ENCODE measurements around the gene SRR. TPM values are rescaled to one million over a fixed set of nuclear protein-coding genes. Genes with fewer than 3 reads are reported as not detected.

SRR gene
- total and polyA plus RNA-seq, 5 donors from 2014 or later = 2.9 to 9.2 (median 7.8) TPM

GRCh38 chr17:2336852-2337543 lies 33.2 kb downstream of the SRR start, which contains the start of gene SGSM2:
TSS of gene SGSM2 (plus strand) at chr17:2337501. CDS start at chr17:2337689, 188 bp downstream.
- Histone ChIP-seq H3K36me3 (ENCODE audit: control insufficient read depth, insufficient read depth, low read length) (peaks cover 36% of the 10 kb centered on the region), H3K27ac (ENCODE audit: insufficient read depth, low read length, poor library complexity, severe bottlenecking) (peak within 1 kb of the TSS; percentile 79)
- no peaks in the 10 kb centered on the region for H3K9me3 Mint-ChIP-seq

DNA sequence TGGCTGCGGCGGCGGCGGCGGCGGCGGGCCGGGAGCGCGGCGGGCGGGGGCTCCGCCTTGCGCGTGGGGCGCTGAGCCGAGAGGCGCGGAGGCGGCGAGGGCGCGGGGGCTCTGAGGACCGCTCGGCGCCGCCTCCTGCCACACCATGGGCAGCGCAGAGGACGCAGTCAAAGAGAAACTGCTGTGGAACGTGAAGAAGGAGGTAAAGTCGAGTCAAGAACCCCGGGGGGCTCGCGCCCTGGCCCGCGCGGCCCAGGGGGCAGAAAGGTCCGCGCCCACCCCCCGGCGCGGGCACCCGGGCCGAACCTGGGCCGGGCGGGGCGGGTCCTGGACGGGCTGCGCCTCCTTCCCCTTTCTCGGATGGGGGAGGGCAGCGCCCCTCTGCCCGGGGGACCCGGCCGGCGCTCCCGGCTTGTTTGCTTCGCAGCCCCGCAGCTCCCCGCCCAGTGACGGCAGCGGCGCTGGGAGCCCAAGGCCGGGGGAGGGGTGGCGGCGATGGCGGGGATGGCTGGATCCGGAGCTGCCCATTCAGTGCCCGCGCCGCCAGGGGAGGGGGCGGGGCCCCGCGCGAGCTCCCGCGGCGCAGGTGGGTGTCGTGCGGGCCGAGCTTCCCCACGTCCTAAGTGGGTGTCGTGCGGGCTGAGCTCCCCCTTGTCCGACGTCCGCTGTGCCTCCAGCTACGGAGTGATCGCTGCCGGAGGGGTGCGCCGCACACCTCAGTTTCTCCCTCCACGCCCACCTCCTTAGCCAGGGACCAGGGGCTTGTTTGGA lies 34.0 kb downstream of the SRR start:
- no peaks in the 10 kb centered on the region for H3K9me3 ChIP-seq (ENCODE audit: control insufficient read depth in 2 of 2, low read length in 2 of 2)
- H3K27ac ChIP-seq (ENCODE audit: insufficient read depth, low read length, poor library complexity, severe bottlenecking) = peak overlapping the region; percentile 79
- peak; percentile 9 to 18 for ATAC-seq (ENCODE audit: low read depth in 2 of 2)
- peak overlapping the region; percentile 84 to 99 (median 92) for H3K4me3 Mint-ChIP-seq
- peak; percentile 45 to 63 (median 51) for DNase-seq
- H3K9me3 Mint-ChIP-seq = no peaks in the 10 kb centered on the region
- H3K27me3 ChIP-seq (ENCODE audit: control insufficient read depth, insufficient read depth, low read length) = no peaks in the 10 kb centered on the region
- H3K4me1 Mint-ChIP-seq = peaks cover 11 to 41% (median 18%) of the 10 kb centered on the region in 4 donors
- H3K27me3 Mint-ChIP-seq = no peaks in the 10 kb centered on the region
- peak overlapping the region in 2 of 3 donors; percentile 92 to 95 for H3K27ac Mint-ChIP-seq
- peak overlapping the region; percentile 58 for H3K4me3 ChIP-seq (ENCODE audit: low read depth, low read length)
- H3K36me3 ChIP-seq (ENCODE audit: control insufficient read depth, insufficient read depth, low read length) = peaks cover 30% of the 10 kb centered on the region
- H3K4me1 ChIP-seq (ENCODE audit: control insufficient read depth, insufficient read depth, low read length, poor library complexity, severe bottlenecking) = peaks cover 19% of the 10 kb centered on the region
- H3K36me3 Mint-ChIP-seq = peaks cover 11% of the 10 kb centered on the region

More at GRCh38 chr17:2336852-2337543, 33.2 kb downstream of the SRR start, which contains the start of gene SGSM2:
- H3K4me1 Mint-ChIP-seq = peaks cover 11 to 36% (median 18%) of the 10 kb centered on the region in 4 donors
- DNase-seq = peak; percentile 69 to 75 (median 71)
- Histone ChIP-seq H3K9me3 (ENCODE audit: control insufficient read depth in 2 of 2, low read length in 2 of 2) (no peaks in the 10 kb centered on the region), H3K27me3 (ENCODE audit: control insufficient read depth, insufficient read depth, low read length) (no peaks in the 10 kb centered on the region), H3K4me1 (ENCODE audit: control insufficient read depth, insufficient read depth, low read length, poor library complexity, severe bottlenecking) (peaks cover 19% of the 10 kb centered on the region), H3K4me3 (ENCODE audit: low read depth, low read length) (peak within 1 kb of the TSS; percentile 93)
- no peaks in the 10 kb centered on the region for H3K27me3 Mint-ChIP-seq
- H3K4me3 Mint-ChIP-seq = peak within 1 kb of the TSS; percentile 84 to 99 (median 98)
- peak within 1 kb of the TSS; percentile 95 to 97 (median 97) for H3K27ac Mint-ChIP-seq
- H3K36me3 Mint-ChIP-seq = peaks cover 11% of the 10 kb centered on the region
- ATAC-seq (ENCODE audit: low read depth in 2 of 2) = peak; percentile 56 to 59

DNA sequence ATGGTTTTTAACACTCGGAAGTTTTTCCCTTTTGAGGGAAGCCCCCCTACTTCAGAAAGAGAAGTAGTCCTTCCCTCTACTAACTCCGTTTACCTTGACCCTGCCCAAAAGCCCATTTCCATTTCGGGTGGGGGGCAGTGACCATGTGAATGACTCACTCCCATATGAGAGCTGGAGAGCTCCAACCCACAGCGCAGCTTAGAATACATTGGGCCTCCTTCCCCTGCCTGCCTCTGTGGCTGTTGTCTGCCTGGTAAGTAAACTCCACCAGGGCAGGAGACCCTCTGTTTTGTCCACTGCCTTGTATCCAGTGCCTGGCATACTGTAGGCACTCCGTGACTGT lies 34.5 kb downstream of the SRR start:
- peak overlapping the region; percentile 58 for H3K4me3 ChIP-seq (ENCODE audit: low read depth, low read length)
- H3K9me3 ChIP-seq (ENCODE audit: control insufficient read depth in 2 of 2, low read length in 2 of 2) = no peaks in the 10 kb centered on the region
- peaks cover 11 to 44% (median 18%) of the 10 kb centered on the region in 4 donors for H3K4me1 Mint-ChIP-seq
- peaks cover 25% of the 10 kb centered on the region for H3K36me3 ChIP-seq (ENCODE audit: control insufficient read depth, insufficient read depth, low read length)
- peaks cover 11% of the 10 kb centered on the region for H3K36me3 Mint-ChIP-seq
- H3K27ac ChIP-seq (ENCODE audit: insufficient read depth, low read length, poor library complexity, severe bottlenecking) = peak overlapping the region; percentile 79
- no peak for DNase-seq
- H3K4me3 Mint-ChIP-seq = peak overlapping the region; percentile 84 to 97 (median 88)
- H3K27ac Mint-ChIP-seq = peak overlapping the region; percentile 74 to 95 (median 92)
- H3K27me3 ChIP-seq (ENCODE audit: control insufficient read depth, insufficient read depth, low read length) = no peaks in the 10 kb centered on the region
- H3K9me3 Mint-ChIP-seq = no peaks in the 10 kb centered on the region
- peaks cover 19% of the 10 kb centered on the region for H3K4me1 ChIP-seq (ENCODE audit: control insufficient read depth, insufficient read depth, low read length, poor library complexity, severe bottlenecking)
- H3K27me3 Mint-ChIP-seq = no peaks in the 10 kb centered on the region
- no peak for ATAC-seq (ENCODE audit: low read depth in 2 of 2)

DNA sequence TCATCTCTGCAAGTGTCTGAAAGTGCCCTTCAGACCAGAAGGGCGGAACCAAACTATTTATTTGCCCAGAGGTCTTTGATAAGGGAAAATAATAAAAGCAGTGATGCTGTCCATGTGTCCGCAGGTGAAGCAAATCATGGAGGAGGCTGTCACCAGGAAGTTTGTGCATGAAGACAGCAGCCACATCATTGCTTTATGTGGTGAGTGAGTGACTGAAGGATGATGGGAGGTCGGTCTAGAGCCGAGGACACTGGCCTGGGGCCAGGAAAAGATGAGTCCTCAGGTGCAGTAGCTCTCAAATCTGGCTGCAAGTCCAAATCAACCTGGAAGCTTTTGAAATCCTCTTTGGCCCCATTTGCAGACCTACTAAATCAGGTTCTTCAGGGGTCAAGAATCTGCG lies 39.7 kb downstream of the SRR start:
- Mint-ChIP-seq H3K36me3 (peaks cover 4% of the 10 kb centered on the region), H3K9me3 (no peaks in the 10 kb centered on the region), H3K27ac (no peak overlapping the region), H3K4me3 (no peak overlapping the region), H3K4me1 (peaks cover 3 to 19% (median 4%) of the 10 kb centered on the region in 4 donors), H3K27me3 (no peaks in the 10 kb centered on the region)
- H3K36me3 ChIP-seq (ENCODE audit: control insufficient read depth, insufficient read depth, low read length) = peaks cover 15% of the 10 kb centered on the region
- DNase-seq (no peak), ATAC-seq (ENCODE audit: low read depth in 2 of 2) (no peak)
- H3K4me3 ChIP-seq (ENCODE audit: low read depth, low read length) = no peak overlapping the region
- no peaks in the 10 kb centered on the region for H3K27me3 ChIP-seq (ENCODE audit: control insufficient read depth, insufficient read depth, low read length)
- no peak overlapping the region for H3K27ac ChIP-seq (ENCODE audit: insufficient read depth, low read length, poor library complexity, severe bottlenecking)
- no peaks in the 10 kb centered on the region for H3K4me1 ChIP-seq (ENCODE audit: control insufficient read depth, insufficient read depth, low read length, poor library complexity, severe bottlenecking)
- H3K9me3 ChIP-seq (ENCODE audit: control insufficient read depth in 2 of 2, low read length in 2 of 2) = no peaks in the 10 kb centered on the region

GRCh38 chr17:2344528-2344927 lies 40.8 kb downstream of the SRR start:
- no peak overlapping the region for H3K27ac Mint-ChIP-seq

DNA sequence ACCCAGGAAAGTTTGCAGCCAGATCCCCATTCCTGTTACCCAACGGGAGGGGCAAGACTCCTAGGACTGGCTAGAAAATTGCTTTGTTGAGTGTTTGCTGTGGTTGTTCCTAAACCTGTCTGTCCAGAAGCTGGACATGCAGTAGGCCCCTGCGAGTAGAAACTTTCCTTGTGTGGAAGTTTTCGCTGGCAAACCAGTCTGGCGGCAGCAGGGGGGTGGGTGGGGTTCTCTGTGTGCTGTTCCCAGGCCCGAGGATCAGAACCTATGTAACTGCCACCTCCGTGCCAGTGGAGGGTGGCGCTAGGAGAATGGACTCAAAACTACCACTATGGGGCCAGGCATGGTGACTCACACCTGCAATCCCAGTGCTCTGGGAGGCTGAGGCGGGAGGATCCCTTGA lies 42.7 kb downstream of the SRR start:
- Mint-ChIP-seq H3K36me3 (peaks cover 4% of the 10 kb centered on the region), H3K27me3 (no peaks in the 10 kb centered on the region), H3K4me1 (peaks cover 0 to 8% (median under 1%) of the 10 kb centered on the region in 4 donors), H3K27ac (no peak overlapping the region), H3K9me3 (no peaks in the 10 kb centered on the region), H3K4me3 (no peak overlapping the region)
- Histone ChIP-seq H3K27me3 (ENCODE audit: control insufficient read depth, insufficient read depth, low read length) (no peaks in the 10 kb centered on the region), H3K9me3 (ENCODE audit: control insufficient read depth in 2 of 2, low read length in 2 of 2) (no peaks in the 10 kb centered on the region), H3K27ac (ENCODE audit: insufficient read depth, low read length, poor library complexity, severe bottlenecking) (no peak overlapping the region), H3K4me1 (ENCODE audit: control insufficient read depth, insufficient read depth, low read length, poor library complexity, severe bottlenecking) (no peaks in the 10 kb centered on the region), H3K4me3 (ENCODE audit: low read depth, low read length) (no peak overlapping the region), H3K36me3 (ENCODE audit: control insufficient read depth, insufficient read depth, low read length) (peaks cover 16% of the 10 kb centered on the region)
- DNase-seq (no peak), ATAC-seq (ENCODE audit: low read depth in 2 of 2) (no peak)

More at GRCh38 chr17:2344528-2344927, 40.8 kb downstream of the SRR start:
- DNase-seq (no peak), ATAC-seq (ENCODE audit: low read depth in 2 of 2) (no peak)
- no peaks in the 10 kb centered on the region for H3K27me3 Mint-ChIP-seq
- H3K9me3 ChIP-seq (ENCODE audit: control insufficient read depth in 2 of 2, low read length in 2 of 2) = no peaks in the 10 kb centered on the region
- no peaks in the 10 kb centered on the region for H3K9me3 Mint-ChIP-seq
- H3K27me3 ChIP-seq (ENCODE audit: control insufficient read depth, insufficient read depth, low read length) = no peaks in the 10 kb centered on the region
- H3K36me3 ChIP-seq (ENCODE audit: control insufficient read depth, insufficient read depth, low read length) = peaks cover 17% of the 10 kb centered on the region
- peak overlapping the region in 1 of 4 donors; percentile 52 for H3K4me3 Mint-ChIP-seq
- peaks cover 4% of the 10 kb centered on the region for H3K36me3 Mint-ChIP-seq
- H3K27ac ChIP-seq (ENCODE audit: insufficient read depth, low read length, poor library complexity, severe bottlenecking) = no peak overlapping the region
- no peaks in the 10 kb centered on the region for H3K4me1 ChIP-seq (ENCODE audit: control insufficient read depth, insufficient read depth, low read length, poor library complexity, severe bottlenecking)
- no peak overlapping the region for H3K4me3 ChIP-seq (ENCODE audit: low read depth, low read length)
- peaks cover 0 to 13% (median 3%) of the 10 kb centered on the region in 4 donors for H3K4me1 Mint-ChIP-seq

GRCh38 chr17:2347805-2348685 lies 44.3 kb downstream of the SRR start:
- no peak overlapping the region for H3K27ac ChIP-seq (ENCODE audit: insufficient read depth, low read length, poor library complexity, severe bottlenecking)
- H3K4me3 ChIP-seq (ENCODE audit: low read depth, low read length) = no peak overlapping the region
- H3K27me3 ChIP-seq (ENCODE audit: control insufficient read depth, insufficient read depth, low read length) = no peaks in the 10 kb centered on the region
- Mint-ChIP-seq H3K9me3 (no peaks in the 10 kb centered on the region), H3K4me1 (peaks cover 0 to 8% (median 1%) of the 10 kb centered on the region in 4 donors), H3K36me3 (no peaks in the 10 kb centered on the region), H3K4me3 (no peak overlapping the region), H3K27me3 (no peaks in the 10 kb centered on the region), H3K27ac (no peak overlapping the region)
- DNase-seq (no peak), ATAC-seq (ENCODE audit: low read depth in 2 of 2) (no peak)
- peaks cover 12% of the 10 kb centered on the region for H3K36me3 ChIP-seq (ENCODE audit: control insufficient read depth, insufficient read depth, low read length)
- H3K9me3 ChIP-seq (ENCODE audit: control insufficient read depth in 2 of 2, low read length in 2 of 2) = no peaks in the 10 kb centered on the region
- H3K4me1 ChIP-seq (ENCODE audit: control insufficient read depth, insufficient read depth, low read length, poor library complexity, severe bottlenecking) = peaks cover 2% of the 10 kb centered on the region
